Limb (tissue), 2 donors: ENCODE measurements around the gene NWD2.

Experiments used
- DNase-seq, 2 donors: peaks; one replicate each; pipeline ENCODE4 v3.0.0-alpha.2; 2016; ENCODE audit errors: extremely low spot score in 2 of 2

Gene NWD2

DNA sequence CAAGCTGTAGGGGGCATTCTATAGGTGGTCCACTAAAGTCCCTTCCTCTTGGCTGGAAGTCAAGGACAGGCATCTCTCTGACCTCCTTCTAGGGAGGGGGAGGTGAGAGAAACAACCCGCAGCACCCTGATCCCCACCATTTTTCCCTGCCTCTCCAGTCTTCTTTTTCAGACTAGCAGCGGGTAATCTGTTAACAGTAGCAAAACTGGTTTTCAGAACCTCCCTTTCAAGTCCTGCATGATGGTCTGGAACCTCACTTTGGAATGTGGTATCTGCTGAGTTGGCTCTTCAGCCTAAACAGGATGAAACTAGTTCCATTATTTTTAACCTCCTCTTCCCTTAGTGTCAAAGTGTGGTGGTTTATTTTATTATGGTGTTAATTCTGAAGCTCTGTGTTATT, 196.0 kb downstream of the NWD2 start:
- DNase-seq: no peak

DNA sequence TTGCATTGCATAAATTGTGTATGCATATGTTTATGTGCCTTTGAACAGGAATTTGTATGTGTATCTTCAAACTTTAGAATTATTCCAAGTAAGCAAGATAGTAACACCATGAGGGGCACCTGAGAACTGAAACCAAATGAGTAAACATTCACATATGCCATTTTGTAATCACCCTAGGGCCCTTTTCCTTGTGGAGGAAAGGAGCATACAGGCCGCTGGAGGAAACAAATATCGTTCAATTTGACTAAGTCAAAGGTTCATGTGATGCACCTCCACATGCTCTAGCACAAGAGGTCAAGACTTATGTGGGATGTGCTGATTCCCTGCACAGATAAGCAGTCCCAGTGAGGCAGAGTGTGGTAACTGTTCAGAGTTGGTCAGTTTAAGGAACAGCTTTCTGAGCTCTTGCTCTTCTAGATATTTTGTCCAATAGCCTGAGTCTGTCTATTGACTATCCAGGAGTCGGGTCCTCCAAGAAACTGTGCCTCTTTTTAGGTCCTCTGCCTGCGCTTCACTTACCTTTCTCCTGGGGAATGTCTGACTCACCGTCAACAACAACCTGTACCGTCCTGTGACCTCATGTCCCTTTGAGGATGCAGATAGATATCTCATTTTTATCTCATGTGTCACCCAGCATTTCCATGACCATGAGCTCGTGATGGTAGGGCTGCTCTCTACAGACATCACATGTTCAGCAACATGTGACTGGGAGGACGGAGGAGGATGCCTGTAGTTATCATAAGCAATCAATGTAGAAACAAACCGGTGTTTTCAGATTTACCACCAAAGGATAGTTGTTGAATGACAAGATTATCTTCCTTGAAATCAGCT, 196.9 kb downstream of the NWD2 start:
- no peak for DNase-seq

- DNase-seq: no peak
Measured at GRCh38 chr4:37442062-37442323, 197.4 kb downstream of the NWD2 start.

GRCh38 chr4:37443137-37443536, 198.6 kb downstream of the NWD2 start:
- DNase-seq: no peak

DNA sequence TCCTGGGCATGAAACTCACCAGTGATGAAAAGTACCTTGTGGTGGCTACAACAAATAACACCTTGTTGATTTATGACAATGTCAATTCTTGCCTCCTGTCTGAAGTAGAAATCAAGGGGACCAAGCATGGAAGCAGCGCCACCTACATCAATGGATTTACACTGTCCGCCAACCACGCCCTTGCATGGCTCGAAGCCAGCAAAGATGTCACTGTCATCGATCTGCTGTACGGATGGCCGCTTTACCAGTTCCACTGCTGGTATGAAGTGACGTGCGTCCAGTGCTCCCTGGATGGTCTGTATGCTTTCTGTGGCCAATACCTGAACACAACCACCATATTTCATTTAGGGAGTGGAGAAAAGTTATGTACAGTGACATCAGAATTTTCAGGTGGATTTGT, 200.5 kb downstream of the NWD2 start:
- DNase-seq: no peak

- DNase-seq: no peak
Measured at GRCh38 chr4:37446016-37446415, 201.5 kb downstream of the NWD2 start.

GRCh38 chr4:37447886-37448285, 203.3 kb downstream of the NWD2 start:
- DNase-seq: no peak

- DNase-seq: no peak
Measured at GRCh38 chr4:37450309-37450708, 205.8 kb downstream of the NWD2 start.

- DNase-seq: no peak
Measured at GRCh38 chr4:37450911-37451310, 206.4 kb downstream of the NWD2 start.

DNA sequence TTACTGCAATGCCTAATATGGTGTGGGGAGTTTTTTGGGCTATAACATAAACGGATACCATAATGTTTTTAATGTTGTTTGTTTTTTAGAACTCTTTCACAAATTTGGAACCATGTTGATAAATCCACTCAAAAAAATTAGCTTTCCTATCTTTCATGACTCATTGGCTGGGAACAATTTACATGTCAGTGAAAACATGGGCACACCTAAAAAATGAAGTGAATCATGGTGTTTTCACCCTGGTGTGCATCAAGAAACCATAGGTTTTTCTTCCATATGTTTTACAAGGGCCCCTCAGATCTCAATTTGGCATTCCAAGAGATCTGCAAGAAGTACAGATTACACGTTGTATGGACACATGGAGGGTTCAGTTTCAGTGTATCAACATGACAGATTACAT, 207.1 kb downstream of the NWD2 start:
- no peak for DNase-seq

DNA sequence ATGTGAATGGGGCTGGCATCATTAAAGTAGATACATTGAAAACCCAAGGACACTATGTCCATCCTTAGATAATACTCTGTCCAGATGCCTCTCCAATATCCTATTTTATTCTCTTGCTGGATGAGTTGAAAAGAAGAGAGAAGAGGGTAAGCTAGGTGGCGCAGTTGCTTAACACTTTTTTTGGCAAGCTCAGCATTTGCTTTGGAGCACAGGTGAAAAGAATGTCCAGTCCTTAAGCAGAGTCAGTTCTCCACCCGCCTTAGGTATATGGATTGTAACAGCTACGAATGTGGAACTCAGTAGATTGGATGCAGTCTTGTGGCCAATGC, 208.4 kb downstream of the NWD2 start:
- peak; percentile 62 to 76 for DNase-seq

- peak; percentile 31 to 83 for DNase-seq
Measured at GRCh38 chr4:37453281-37453998, 208.9 kb downstream of the NWD2 start.

GRCh38 chr4:37453999-37454800, 209.7 kb downstream of the NWD2 start:
- DNase-seq: no peak

GRCh38 chr4:37455301-37456131, 211.0 kb downstream of the NWD2 start:
- DNase-seq: no peak

DNA sequence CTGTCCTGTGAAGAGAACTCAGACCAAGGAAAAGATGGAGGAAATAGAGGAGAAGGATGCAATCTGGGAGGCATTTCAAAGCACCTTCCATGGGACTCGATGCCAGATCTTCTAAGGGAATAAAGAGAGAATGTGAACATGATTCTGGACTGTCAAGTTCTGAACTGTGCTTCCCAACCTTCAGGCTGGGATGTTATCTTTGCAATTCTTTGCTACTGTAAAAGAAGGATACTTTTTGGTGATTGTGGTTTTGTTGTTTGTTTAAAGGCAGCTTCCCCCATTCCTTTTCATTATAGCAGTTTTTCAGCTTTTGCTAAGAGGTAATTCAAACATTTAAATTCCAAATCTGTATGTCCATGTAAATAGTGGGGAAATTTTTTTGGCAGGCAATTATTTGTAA, 217.3 kb downstream of the NWD2 start:
- no peak for DNase-seq

DNA sequence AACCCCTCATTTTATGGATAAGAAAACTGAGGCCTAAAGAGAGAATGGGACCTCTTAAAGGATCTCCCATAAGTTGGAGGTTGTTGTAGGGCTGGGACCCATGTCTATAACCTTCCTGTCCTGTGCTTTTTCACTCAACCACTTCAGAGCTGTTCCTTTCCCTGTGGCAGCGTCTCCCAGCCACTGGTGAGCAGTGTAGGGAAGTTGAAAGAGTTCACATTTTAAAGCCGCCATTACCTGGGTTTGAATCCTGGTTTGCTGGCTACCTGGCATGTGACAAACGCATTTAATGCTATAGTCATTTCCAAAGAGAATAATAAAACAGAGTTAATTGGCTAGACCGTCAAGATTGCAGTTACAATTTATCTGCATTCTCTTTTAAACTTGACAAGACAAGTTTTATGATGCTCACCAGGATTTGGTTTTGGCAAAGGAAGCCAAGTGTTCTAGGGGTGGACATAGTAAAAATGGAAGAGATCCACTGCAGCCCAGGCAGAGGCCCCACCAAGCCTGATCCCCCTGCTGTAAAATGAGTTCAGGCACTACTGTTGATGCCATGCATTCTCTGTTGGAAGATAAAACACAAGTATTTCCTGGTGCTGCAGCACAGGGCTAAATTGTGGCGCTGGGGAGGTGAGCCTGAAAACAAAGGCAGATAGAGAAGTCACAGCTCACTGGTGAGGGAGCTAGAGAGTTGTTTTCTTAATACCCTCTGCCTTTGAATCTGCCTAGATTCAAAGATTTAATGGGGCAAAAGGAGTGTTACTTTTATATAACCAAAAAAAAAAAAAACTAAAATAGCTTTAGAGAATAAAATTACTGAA, 218.7 kb downstream of the NWD2 start:
- no peak for DNase-seq

- peak in 1 of 2 donors; percentile 5 for DNase-seq
Measured at GRCh38 chr4:37464373-37465128, 220.0 kb downstream of the NWD2 start.

GRCh38 chr4:37465296-37465695, 220.8 kb downstream of the NWD2 start:
- no peak for DNase-seq

GRCh38 chr4:37465845-37466244, 221.3 kb downstream of the NWD2 start:
- DNase-seq: no peak

- no peak for DNase-seq
Measured at GRCh38 chr4:37467223-37467622, 222.7 kb downstream of the NWD2 start.
